AG08395 (cell line): ENCODE results near the gene MTHFD2L.
A peak's percentile ranks its signal among the peaks of the same experiment; 100 is the strongest.
"Not testable (repeated sequence)": the region's sequence is repeated elsewhere in the genome, so short reads cannot be mapped to it uniquely, and the experiment has no call there.

ENCODE experiments used
- DNase-seq: peaks from one replicate; pipeline ENCODE4 v3.0.0; 2012; ENCODE audit warnings: mixed read lengths, low spot score

The MTHFD2L gene

DNA sequence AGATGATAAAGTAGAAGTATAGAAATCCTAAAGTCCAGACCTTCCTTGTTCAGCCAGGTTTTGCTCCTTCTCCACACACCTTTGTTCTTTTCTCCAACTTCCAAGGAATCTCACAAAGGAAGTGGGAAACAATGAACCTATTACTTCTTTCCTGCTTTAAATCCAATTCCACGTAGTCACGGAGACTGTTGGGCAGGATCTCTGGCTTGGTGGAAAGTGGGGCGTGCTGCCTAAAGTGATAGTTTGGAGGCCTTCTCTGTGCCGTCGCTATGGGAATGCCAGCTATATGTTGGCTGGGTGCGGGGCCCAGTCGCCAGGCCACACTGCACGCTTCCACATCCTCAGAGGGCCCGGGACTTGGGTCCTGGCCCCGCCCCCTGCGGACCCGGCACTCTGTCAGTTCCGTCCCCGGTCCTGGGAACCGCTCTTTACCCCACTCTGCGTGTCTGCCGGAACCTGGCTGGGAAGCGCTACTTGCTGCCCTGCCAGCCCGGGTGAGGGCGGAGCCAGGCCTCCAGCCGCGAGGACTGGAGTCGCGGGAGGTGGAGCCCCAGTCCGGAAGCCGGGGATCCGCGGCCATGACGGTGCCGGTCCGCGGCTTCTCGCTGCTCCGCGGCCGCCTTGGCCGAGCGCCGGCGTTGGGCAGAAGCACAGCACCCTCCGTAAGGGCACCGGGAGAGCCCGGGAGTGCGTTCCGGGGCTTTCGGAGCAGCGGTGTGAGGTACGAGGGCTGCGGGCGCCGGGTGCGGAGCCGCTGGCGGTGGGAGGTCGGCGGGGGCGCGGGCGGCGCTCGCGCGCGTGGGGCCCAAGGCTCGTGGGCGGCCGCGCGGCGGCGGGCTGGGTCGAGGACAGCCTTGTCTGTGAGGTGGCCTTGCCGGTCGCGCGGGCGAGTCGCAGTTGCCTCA is at the start of gene MTHFD2L:
TSS of gene MTHFD2L (plus strand) at position 558 of the 905 bp plus-strand sequence. CDS start at position 579, 21 bp downstream.
- DNase-seq: peak; percentile 98

DNA sequence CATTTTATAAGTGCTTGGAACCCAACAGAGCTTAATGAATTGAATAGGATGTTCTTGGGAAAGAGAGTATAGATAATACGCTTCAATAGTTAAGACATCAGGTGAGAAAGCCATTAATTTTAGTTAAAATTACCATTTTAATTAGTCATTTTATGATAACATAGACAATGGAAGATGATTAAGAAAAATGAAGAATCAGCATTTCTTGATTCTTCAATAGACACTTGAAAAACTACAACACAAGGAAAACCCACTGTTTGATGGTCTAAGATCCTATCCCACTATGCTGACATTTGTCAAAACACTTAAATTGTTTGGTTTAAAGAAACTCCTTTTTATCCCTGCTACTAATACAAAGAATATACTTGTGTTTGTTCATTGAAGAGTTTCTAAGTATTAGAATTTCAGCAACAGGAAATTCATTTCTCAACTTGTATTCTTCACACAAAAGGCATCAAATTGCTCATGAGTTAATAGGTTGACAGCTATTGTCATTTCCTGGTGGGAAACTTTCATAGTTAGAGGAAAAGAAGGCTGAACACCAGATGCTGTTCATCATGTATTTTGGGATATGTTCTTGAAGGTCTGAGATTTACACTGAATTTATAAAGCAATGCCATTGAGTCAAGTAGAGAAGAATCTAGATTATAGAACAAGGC is 49.3 kb upstream of the MTHFD2L start:
- DNase-seq: no peak

DNA sequence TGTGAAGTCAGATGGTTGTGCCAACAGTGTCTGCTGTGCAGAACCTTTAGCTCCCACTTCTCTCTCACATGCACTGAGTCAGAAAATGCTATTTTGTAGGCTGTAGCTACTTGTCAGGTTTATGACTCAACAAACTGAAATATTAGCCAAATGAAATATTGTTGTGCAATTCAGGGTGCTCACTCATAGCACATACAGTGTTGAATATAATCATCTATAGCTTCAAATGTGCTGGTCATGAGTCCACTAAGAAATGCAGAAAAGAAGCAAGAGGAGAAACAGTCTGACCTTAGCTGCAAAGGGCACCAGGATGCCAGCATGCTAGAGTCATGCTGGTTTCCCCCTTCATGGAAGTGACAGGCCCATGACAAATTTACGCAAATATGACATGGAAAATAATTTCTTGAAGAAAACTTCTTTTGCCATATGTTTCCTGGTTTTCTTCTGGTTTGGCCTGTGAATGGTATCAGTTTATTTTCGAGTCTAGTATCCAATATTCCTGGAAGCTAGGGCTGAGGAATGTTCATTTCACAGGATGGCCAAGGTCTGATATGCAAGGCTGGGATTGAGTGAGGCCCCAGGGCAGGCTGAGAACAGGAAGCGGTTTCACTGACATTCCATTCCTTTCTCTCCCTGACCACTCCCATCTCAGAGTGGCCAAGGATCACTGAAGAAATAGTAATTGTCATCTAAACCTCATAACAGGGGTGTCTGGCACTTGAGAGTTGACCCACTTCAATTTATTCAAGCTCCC is 48.6 kb upstream of the MTHFD2L start:
- DNase-seq: peak; percentile 88

DNA sequence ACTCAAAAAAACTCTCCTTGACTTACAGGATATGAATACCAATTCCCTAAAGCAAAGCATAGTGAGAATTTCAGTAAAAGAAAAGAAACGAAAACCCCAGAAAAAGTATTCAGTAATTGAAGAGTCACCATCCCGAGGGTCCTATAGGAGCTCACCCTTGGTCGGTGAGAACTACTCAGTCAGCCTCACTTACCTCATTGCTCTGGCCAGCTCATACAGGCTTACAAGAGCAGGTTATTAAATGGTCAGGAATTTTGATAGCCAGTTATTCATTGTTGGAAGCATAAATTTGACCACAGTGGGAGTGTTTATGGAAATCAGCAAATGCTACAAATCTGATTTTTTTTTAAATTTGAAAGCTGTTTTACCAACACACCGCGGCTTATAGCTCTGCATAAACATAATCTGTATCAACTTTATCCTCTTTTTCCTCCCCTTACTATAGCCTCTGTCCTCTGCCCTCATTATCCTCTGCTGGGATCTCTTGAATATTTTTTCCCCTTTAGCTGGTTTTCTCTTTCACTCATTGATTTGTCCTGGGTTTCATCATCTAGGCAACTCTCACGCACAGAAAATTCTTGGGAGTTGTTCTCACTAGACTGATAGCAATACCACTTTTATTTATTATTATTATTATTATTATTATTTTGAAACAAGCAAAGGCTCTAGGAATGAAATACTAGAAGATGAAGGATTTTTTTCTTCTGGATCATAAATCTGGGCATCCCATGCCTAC is 47.9 kb upstream of the MTHFD2L start:
- peak; percentile 53 for DNase-seq

DNA sequence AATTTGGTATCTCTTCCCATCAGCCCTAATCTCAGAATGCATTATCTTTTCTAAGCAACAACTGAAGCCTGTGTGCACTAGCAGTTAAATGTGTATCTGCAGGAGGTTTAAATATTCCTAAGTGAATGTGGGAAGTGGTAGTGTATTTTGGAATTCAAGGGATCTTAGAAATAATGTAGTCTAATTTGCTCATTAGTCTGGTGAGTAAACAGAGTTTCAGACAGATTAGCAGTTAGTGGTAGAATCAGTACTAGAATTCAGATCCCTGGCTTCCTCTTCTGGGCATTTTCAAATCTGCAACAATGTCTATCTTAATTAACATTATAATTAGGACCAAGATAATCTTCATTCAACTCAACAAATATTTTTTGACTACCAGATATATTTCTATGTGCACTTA is 47.2 kb upstream of the MTHFD2L start:
- DNase-seq: no peak

DNA sequence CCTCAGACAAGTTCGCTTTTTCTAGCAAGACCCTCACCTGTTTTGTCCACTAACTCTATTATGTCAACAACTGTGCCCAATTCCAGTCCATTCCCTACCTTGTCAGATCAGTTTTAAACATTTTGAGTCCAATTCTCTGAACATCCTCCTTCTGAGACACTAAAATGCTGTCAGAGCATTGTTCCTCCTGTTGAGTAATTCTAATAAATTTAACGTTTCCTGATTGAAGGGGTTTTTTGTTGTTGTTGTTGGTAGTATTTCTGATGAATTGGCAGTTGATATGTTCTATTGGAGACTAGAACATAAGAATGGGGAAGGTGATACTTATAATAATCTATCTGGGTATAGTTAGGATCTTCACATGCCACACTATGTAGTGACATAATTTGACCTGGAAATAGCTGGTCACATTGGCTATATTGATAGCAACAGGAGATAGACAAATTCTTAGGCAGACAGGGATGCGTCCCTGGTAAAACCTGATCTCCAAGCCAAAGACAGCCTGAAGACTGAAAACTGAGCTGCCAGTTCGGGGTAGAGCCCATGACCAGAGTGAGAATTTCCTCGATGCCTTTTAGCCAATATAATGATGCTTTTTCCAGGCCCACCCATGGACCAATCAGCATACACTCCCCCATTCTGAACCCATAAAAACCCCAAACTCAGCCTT is 46.5 kb upstream of the MTHFD2L start:
- DNase-seq: no peak

DNA sequence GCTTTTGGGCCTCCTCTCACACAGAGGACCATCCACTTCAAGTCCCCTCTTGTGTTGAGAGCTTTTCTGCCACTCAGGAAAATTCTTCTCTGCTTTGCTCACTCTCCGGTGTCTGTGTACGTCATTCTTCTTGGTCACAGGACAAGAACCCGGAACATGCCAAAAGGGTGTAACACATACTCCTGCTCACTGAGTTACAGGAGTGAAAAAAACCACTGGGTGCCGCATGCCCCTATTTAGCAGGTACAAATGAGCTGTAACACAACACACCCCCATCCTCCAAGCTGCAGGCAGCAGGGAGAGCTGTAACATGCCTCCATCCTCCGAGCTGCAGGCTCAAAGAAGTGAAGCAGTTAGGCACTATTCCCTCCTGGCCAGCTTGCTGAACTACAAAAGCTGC is 45.9 kb upstream of the MTHFD2L start:
- DNase-seq: no peak

DNA sequence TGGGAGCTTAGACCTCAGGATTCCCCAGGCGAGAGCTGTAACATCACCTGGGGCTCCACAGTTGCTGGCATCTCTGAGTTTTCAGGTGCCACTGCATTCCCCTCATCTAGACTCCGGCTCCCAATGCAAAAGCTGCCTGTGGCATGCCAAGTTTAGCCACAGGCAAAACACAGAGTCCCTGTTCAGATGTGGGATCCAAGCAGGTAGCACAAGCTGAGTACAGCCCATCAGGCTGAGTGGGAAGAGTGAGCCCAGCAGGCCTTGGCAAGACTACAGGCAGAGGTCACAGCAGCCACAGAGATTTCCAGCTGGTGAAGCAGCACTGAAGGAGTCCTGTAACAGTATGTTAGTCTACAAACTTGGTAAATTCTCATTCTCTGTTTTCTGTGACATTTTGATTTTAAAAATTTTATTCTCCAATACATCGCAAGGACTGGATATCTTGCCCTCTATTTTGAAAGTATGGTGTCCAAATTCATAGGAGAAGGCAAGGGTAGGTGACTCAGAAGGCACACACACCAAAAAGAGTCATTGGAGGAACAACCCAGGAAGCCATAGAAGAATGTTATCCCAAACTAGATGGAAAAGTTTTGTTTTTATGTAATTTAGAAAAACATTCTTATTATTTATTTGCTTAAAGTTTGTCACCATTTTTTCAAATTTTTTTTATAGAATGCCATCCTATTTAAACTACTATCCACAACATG is 45.4 kb upstream of the MTHFD2L start:
- no peak for DNase-seq

DNA sequence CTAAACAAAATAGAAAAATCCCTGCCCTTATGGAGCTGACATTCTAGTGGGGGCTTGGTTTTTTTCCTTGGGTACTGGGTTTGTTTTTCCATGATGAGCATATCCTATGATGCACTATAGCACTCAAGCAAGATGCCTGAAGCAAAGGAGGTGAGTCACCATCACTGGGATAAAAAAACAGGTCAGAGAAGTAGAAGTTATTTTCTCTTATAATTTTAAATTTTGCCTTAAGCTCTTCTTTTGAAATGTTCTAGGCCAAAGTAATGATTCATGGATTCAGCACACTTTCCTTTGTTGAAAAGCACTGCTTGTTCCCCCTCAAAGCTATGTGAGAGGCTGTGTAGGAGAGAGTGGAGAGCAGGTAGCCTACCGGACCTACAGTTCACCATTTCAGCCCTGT is 43.7 kb upstream of the MTHFD2L start:
- peak; percentile 50 for DNase-seq

DNA sequence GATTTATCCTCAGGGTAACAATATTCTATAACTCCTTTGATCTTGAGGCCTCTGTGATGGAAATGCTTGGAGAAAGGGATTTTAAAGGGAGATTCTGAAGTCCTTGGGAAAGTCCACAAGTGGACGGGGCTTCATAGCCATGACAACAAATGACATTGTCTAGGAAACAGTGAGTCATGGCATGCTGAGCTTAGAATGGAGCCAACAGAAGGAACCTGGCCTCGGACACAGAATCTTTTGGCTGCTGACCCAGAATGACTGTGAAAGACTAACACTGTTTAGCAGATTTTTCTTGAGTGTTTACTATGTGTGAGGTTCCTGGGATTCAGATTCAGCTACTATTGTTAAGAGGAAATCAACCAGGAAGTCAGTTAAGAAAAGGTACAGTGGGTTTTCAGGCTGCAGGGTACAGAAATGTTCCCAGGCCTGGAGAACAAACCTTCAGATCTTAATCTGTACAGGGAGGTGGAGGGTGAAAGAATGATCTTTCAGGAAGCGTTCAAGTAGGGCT is 40.8 kb upstream of the MTHFD2L start:
- peak; percentile 91 for DNase-seq

DNA sequence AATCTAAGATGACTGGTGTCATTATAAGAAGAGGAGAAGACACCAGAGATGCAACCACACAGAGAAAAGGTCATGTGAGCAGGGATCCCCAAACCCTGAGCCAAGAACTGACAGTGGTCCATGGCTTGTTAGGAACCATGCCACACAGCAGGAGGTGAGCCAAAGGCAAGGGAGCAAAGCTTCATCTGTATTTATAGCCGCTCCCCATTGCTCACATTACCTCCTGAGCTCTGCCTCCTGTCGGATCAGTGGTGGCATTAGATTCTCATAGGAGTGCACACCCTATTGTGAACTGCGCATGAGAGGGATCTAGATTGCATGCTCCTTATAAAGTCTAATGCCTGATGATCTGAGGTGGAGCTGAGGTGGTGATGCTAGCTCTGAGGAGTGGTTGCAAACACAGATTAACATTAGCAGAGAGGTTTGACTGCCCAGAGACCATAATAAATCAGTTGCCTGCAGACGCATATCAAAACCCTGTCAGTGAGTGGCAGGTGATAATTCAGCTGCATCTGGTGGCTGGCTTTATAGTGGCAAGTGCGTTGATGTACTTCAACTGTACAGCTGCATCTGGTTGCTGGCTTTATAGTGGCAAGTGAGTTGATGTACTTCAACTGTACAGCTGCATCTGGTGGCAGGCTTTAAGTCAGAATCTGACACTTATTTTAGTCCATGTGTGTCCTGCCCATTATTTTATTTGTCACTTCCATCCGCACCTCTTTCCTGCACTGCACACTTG is 39.1 kb upstream of the MTHFD2L start:
- DNase-seq: no peak

DNA sequence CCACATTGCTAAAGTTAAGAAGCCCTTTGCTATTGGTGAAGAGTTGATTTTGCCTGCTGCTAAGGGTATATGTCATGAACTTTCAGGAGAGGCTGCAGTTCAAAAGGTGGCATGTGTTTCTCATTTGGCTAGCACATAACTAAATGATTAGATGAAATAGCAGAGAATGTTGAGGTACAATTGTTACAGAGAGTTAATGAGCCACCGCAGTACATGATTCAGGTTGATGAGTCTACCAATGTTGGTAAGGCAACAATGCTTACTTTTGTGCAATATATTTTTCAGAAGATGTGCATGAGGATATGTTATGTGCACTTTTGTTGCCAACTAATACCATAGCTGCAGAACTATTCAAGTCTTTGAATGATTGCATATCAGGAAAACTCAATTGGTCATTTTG is 37.8 kb upstream of the MTHFD2L start:
- no peak for DNase-seq

DNA sequence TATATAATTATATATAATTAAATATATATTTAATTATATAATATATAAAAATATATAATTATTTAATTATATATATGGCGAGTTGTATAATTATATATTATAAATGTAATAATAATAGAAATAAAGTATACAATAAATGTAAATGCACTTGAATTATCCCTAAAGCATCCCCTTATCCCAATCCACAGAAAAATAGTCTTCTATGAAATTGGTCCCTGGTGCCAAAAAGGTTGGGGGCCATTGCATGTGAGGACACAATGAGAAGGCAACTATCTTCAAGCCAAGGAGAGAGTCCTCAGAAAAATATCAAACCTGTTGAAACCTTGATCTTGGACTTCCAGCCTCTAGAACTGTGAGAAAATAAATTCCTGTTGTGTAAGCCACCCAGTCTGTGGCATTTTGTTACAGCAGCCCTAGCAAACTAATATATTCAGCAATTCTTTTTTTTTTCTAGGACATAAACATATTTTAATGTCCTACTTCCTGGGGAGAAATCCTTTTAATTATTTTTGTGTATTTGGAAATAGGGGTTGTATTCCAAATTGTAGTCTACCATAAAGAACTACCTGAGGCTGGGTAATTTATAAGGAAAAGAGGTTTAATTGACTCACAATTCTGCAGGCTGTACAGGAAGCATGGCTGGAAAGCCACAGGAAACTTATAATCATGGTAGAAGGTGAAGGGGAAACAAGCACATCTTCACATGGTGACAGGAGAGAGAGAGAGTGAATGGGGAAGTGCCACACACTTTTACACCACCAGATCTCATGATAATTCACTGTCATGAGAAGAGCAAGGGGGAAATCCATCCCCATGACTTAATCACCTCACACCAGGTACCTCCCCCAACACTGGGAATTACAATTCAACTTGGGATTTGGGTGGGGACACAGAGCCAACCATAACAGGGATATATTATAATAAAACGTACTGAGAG is 36.0 kb upstream of the MTHFD2L start:
- DNase-seq: no peak

DNA sequence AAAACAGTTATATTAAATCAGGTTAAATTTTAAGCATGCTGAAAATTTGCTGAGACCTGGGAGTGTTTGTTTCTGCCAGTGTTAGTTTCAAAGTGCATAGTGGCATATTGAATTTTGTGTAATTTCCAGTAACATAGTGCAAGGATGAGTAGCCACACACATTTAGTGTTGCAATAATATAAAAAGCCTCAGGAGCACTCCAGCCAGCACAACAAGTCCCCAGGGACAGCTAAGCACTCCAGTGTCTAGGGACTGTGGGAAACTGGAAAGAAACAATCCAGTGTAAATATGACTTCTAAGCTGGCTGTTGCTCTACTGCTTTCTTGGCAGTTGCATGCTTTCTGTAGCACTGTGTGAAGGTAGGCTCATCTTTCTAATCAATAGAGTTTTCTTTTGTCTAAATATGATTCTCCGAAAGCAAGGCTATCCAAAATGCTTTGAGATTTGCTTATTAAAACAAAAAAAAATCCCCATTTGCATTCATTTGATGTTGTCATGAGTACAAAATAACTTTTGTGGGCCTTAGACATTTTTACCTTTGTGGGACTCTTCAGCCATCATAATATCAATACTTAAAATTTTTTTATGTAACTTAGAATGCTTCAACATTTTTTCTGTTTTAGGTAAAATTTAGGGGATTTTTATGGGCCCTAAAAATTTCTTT is 34.7 kb upstream of the MTHFD2L start:
- DNase-seq: peak; percentile 74

DNA sequence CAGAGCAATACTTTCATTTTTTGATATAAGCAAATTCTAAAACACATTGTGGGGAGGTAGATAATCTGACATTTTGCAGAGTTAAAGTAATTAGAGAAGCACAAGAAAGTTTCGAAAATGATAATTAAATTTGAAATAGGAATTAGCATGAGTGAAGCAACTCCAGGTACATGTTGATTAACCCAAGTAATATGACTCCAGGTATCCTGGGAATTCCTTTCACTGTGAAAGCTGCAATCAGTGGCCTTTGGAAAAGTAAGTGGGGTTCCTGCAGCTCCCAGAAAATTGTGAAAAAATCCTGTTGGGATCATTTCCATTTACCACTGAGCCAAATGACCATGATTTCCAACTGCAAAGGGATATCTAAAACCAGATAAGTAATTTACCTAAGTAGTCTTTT is 32.9 kb upstream of the MTHFD2L start:
- DNase-seq: no peak

DNA sequence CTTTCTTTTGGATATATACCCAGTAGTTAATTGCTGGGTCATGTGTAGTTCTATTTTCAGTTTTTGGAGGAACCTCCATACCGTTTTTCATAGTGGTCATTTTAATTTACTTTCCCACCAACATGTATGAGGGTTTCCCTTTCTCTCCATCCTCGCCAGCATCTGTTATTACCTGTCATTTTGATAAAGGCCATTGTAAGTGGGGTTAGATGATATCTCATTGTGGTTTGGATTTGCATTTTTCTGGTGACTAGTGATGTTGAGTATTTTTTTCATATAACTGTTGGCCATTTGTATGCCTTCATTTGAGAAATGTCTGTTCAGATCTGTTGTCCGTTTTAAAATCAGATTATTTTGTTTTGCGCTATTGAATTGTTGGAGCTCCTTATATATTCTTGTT is 30.2 kb upstream of the MTHFD2L start:
- no peak for DNase-seq

DNA sequence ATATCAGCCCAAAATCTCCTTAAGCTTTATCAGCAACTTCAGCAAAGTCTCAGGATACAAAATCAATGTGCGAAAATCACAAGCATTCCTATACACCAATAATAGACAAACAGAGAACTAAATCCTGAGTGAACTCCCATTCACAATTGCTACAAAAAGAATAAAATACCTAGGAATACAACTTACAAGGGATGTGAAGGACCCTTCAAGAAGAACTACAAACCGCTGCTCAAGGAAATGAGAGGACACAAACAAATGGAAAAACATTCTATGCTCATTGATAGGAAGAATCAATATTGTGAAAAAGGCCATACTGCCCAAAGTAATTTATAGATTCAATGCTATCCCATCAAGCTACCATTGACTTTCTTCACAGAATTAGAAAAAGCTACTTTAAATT is 27.1 kb upstream of the MTHFD2L start:
- DNase-seq: not testable (repeated sequence)

DNA sequence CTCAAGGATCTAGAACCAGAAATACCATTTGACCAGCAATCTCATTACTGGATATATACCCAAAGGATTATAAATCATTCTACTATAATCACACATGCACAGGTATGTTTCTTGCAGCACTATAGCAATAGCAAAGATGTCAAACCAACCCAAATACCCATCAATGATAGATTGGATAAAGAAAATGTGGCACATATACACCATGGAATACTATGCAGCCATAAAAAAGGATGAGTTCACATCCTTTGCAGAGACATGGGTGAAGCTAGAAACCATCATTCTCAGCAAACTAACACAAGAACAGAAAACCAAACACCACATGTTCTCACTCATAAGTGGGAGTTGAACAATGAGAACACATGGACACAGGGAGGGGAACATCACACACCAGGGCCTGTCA is 25.7 kb upstream of the MTHFD2L start:
- DNase-seq: not testable (repeated sequence)
